SH-SY5Y (cell line): ENCODE results near the gene C1orf141.

Source experiments
- GATA2 ChIP-seq: IDR thresholded peaks from 2 replicates; pipeline ENCODE4 v1.6.1; 2011; ENCODE audit warnings: mild to moderate bottlenecking, low read depth, low read length
- GATA3 ChIP-seq: IDR thresholded peaks from 2 replicates; pipeline ENCODE4 v1.6.1; 2011; ENCODE audit warnings: low read depth, mild to moderate bottlenecking, low read length, moderate library complexity

C1orf141 gene

DNA sequence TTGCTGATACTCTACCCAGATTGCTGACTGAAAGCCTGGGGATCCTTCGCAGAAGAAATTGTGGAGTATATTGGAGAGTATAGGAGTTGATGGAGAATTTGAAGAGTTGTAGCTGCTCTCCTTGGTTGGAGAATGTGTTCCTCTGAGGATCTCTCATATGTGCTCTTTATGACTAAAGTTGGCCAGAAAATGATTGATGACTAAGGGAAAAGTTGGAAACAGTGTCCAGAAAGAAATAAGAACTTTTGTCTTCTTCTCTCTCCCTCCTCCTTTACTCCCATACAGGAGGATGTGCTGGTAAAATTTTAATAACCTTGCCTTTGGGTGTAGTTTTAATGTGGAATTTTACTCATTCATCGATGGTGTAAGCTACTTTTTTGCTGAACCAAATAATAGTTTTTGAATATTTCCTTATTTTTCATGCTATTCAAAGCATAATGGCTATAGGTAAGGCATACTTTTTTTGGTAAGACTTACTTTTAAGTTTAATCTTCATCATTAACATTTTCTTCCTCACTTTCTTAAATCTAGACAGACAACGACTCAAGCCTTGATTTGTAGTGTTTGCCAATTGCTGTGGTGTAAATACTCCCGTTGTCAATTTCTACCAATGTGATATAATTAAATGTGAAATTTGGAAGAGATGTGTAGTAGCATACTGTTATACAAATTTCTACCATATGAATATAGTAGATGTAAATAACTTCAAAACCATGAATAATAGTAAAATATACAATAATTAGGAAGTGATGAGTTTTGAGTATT, 13.7 kb downstream of the C1orf141 start:
- TF ChIP-seq GATA2 (no peak), GATA3 (no peak)

DNA sequence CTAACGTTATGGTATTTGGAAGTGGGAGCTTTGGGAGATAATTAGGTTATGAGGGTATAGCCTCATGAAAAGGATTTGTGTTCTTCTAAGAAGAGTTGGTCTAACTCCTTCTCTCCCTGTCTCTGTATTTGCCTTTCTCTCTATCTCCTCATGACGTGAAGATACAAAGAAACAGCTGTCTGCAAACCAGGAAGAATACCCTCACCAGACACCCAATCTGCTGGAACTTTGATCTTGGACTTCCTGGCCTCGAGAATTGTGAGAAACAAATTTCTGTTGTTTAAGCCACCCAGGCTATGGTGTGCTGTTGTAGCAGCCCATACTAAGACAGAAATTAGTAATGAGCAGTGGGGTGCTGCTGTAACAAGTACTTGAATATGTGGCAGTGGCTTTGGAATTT, 16.1 kb downstream of the C1orf141 start:
- TF ChIP-seq GATA2 (no peak), GATA3 (no peak)

DNA sequence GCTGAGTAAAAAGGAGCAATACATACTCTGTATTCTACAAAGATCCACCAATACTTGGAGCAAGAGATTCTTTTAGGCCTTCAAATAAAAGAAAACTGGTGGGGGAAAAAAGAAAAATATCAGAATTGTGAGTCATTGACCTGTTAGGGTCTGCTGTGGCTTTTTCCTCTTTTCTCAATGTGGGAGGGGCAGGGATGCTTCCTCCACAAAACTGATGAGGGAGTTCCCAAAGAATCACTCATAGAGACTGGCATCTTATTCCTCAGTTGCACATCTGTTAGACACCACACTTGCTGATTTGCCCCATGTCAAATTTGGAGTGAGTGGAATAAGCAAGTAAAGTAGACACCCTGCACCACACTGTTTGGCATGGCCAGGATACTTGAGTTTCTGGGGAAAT, 16.6 kb downstream of the C1orf141 start:
- TF ChIP-seq GATA2 (no peak), GATA3 (no peak)

DNA sequence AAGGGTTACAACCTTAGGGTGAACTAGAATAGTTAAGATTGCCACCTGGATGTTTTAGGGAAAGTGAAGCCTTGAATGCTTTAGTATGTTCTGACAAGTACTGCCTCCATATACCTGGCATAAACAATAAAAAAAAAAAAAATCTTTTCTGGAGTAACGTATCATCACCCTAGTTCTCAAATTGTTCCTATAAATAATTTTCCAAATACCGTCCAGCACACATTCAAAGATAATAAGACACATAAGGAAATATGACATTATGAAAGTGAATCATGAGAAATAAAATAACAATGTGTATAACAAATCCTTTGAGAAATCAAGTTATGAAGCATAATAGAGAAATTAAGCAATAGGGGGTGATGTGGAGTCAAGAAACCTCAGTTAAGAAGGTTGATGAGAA, 20.6 kb downstream of the C1orf141 start:
- TF ChIP-seq GATA2, result no peak
- TF ChIP-seq GATA3, result no peak

DNA sequence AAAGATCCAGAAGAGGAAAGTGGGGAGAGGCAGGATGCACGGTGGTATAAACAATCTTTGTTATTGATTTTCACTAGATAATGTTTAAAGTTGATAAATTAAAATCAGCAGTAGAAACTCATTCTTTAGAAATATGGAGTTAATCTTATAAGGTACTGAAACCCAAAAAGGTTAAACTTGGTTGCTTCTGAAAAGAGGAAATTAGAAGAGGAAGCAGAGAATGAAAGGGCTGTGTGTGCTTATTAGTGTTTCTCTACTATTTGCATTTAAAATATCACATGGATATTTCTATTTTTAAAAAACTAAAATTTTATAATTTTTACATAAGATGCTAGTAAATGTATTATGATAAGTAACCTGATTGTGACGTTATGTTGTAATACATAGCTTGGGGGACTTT, 24.4 kb downstream of the C1orf141 start:
- no peak for TF ChIP-seq GATA3

DNA sequence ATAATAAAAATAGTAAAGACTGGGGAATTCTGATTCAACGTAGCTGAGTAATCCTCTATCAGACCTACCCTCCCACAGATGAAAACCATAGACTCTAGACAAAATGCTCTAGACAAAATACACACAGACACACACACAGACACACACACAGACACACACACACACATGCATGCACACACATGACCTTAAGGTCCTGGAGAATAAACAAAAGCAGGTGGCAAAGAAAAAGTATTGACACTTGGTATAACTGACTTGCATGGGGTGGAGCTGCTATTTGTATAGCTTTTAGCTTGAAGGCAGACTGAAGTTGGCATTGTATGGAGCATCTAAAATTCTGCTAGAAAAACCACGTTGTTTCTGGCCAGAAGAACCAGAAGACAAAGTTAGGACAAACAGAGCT, 29.3 kb downstream of the C1orf141 start:
- TF ChIP-seq GATA2 (no peak), GATA3 (no peak)

DNA sequence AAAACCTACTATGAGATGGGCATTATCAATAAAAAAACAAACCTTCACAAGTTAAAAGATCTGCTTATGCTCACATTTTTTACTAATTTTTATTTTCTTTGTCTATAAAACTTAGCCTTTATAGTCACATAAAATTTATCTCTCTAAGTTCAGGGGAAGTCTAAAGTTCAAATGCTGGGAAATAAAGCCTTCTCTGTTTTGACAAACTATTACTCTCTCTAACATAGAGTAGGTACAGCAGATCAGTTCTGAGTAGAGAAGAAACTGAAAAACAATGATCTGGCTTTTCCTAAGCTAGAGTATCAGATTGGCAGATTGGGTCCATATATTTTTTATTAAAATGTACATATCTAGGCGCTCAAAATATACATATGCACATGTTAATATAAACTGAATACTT, 31.2 kb downstream of the C1orf141 start:
- TF ChIP-seq GATA2 (no peak), GATA3 (no peak)

DNA sequence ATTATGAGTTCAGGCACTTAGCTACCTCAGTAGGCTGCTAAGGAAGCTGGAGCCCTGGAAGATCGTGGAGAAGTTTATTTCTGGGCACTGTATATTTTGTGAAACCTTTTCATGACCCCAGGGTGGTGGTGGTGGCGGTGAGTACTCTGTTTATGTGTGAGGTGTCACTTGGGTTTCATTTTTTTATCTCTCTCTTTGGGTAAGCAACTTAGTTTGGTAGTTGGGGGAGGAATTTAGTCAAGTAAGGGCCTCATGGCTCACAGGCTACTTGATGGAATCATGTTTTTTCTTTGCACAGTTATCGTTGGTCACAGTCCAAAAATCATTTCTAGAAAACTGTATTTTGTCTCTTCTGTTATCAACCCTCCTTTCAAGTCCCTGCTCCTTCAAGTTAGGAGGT, 33.9 kb downstream of the C1orf141 start:
- TF ChIP-seq GATA2 (no peak), GATA3 (no peak)

DNA sequence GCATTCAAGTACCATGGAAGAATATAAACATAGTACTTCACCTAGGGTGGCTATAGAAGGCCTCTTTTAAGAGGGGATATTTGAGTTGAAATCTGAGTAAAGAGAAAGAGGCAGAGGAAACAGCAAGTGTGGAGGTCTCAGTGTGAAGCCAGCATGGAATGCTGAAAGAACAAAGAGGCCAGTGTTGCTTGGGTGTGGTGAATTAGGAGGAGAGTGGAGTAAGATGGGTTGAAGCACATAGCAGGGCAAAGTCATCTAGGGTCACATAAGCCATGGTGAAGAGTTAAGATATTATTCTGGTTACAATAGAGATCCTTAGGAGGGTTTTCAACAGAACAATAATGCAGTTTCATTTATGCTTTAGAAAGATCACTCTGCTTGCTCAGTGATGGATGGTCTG, 37.5 kb downstream of the C1orf141 start:
- no peak for TF ChIP-seq GATA2
- no peak for TF ChIP-seq GATA3

DNA sequence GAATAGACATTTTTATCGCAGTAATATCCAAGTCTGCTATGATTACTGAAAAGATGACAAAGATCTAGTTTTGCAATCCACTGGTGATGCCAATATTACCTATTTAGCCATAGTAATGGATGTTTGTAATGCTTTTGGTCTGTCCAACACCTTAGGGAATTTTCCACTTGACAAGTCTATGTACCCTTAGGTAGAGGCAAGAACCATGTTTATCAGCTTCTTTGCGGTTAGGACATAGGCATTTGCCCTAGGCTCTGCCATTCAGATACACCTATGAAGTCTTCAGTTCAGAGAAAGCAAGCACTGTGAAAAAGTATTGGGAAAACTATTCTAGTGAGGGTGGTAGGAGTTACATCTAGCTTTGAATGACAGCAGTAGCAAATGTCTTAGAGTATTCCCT, 40.6 kb downstream of the C1orf141 start:
- TF ChIP-seq GATA3 (no peak), GATA2 (no peak)

DNA sequence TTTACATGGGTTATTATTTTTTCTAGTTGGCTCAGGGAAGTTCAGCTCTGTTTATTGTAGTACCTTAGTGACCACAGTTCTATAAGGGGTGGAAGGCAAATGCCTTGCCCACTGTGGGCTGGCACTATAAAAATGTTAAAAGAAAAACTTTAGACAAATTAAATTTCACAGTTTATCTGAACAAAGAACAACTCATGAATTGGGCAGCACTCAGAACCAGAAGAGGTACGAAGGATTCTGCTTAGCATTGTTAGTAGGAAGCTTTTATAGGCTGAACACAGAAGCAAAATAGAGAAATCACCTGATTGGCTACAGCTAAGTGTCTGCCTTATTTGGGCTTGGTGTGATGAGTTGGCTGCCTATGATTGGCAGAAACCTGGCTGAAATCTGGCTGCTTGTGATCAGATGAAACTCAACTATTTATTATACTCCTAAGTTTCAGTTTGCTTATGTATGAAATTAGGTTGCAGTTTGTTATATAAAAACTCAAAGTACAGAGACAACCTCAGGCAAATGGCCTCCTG, 45.0 kb downstream of the C1orf141 start:
- TF ChIP-seq GATA3, result no peak
- TF ChIP-seq GATA2, result no peak

DNA sequence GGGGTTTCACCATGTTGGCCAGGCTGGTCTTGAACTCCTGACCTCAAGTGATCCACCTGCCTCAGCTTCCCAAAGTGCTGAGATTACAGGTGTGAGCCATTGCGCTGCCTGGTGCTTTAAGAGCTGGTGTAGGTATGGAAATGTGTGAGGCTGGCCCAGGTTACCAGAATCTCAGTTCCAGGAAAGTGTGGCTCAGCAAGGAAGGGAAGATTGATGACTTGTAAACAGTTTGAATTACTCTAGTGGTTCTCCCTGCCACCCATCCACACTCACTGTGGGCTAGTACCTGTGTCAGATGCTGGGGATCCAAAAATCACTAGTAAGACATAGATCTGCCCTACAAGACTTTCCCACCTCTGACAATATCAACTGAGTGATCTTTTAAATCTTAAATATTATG, 46.3 kb downstream of the C1orf141 start:
- no peak for TF ChIP-seq GATA3
- TF ChIP-seq GATA2, result no peak

DNA sequence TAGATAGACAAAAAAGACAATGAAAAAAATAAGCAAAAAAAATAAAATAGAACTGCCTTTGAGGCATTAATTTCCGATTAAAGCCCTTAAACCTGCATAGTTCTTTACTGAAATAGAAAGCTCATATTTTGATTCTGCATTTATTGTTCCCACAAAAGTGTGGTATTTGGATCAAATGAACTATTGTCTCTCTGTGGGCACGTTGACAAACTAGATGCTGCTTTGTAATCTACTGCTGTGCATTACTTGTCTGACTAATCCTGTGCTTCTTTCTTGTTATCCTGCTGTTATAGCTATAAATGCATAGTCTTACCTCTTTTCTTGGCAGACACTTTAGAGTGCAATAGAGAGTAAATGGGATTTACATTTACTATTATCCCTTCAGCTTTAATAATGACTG, 49.4 kb downstream of the C1orf141 start:
- TF ChIP-seq GATA3, result no peak
- no peak for TF ChIP-seq GATA2

DNA sequence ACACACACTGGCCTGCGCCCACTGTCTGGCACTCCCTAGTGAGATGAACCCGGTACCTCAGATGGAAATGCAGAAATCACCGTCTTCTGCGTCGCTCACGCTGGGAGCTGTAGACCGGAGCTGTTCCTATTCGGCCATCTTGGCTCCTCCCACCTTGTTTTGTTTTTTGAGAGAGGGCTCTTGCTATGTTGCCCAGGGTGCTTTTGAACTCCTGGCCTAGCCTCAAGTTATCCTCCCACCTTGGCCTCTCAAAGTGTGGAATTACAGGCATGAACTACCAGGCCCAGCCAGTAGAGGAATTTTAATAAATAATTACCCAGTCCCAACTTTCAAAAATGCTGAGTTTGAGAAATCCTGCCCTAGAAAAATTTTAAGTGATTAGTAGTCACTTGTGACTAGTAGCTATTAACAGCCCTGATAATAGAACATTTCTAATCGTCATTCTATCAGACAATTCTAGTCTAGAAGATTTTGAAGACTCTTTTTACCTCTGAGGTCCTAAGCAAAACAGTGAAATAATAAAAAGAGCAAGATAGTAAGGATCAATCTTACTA, 49.9 kb downstream of the C1orf141 start:
- TF ChIP-seq GATA2, result no peak
- no peak for TF ChIP-seq GATA3

DNA sequence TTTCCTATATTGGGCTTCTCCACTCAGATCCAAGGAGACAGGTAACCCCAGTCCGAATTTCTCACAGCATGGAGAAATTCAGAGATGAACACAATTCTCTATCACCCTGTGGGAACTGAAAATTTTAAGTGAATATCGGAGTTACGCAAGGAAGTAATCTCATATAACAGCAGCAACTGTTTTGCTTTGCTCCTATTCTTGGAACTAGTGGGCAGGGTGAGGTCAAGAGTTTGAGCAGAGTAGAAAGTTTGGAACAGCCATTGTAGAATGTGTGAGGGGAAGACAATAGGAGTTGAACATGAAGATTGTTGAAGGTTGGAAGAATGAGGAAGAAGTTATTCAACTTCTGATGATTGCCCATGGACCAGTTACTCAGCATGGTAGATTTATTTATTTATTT, 56.5 kb downstream of the C1orf141 start:
- TF ChIP-seq GATA2, result no peak
- no peak for TF ChIP-seq GATA3
